Stimulated activated CD4-positive, alpha-beta T cell treated with anti-CD3 and anti-CD28 coated beads, Interleukin-12 subunit alpha, Interleukin-12 subunit beta, amount 100 ng/mL, for 24 hours (primary cell): ENCODE measurements around the gene LHX8.
"Not testable (repeated sequence)": the region's sequence is repeated elsewhere in the genome, so short reads cannot be mapped to it uniquely, and the experiment has no call there.

Experiments
- DNase-seq, 2 experiments: peaks; one replicate each; pipeline ENCODE4 v3.0.0-alpha.2; 2020; ENCODE audit warnings: low read depth in 2 of 2

LHX8 gene

GRCh38 chr1:75132812-75133619, 1.2 kb upstream of the LHX8 start:
- DNase-seq: no peak

DNA sequence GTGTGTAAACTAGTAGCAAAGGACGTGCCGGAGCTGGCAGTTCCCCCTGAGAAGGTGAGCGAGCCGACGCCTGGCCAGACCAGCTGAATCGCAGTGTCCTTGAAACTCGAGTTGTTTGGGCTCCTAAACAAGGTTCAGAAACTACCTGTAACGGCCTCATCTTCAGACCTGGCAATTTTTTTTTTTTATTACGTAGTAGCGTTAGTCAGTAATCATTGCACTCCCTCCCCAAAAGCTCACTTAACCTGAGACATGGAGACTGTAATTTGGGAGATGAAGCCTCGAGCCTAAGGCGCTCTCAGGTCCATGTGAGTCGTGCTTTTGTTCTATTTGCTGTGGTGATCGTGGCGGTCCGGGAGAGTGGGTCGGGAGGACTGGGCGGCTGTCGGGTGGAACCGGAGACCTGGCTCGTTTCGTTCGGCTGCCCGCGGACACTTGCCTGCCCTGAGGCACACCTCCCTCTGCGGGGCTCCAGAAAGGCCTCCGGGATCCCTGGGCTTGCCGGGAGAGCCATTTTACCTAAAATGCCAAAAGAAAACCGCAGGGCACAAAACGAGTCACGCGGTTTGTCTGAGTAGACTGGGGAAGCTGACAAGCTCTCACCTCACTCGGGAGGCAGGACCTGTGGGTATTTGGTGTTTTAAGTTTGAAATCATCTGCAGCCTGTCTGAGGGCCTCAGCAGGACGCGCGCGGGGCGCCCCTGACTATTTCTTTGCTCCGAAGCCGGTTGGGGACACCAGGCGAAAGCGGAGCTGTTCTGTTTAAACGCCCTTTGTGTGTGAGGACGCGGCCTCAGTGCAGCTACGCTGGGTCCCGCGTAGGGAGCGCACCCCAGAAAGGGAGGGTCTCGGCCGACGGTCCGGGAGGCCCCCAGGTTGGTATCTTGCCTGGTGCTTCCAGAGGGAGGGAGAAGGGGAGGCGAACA, 722 bp downstream of the LHX8 start:
- DNase-seq: no peak

GRCh38 chr1:75135573-75136194, 1.5 kb downstream of the LHX8 start:
- DNase-seq: no peak

- DNase-seq: no peak
Observed at GRCh38 chr1:75136195-75136815, 2.1 kb downstream of the LHX8 start.

DNA sequence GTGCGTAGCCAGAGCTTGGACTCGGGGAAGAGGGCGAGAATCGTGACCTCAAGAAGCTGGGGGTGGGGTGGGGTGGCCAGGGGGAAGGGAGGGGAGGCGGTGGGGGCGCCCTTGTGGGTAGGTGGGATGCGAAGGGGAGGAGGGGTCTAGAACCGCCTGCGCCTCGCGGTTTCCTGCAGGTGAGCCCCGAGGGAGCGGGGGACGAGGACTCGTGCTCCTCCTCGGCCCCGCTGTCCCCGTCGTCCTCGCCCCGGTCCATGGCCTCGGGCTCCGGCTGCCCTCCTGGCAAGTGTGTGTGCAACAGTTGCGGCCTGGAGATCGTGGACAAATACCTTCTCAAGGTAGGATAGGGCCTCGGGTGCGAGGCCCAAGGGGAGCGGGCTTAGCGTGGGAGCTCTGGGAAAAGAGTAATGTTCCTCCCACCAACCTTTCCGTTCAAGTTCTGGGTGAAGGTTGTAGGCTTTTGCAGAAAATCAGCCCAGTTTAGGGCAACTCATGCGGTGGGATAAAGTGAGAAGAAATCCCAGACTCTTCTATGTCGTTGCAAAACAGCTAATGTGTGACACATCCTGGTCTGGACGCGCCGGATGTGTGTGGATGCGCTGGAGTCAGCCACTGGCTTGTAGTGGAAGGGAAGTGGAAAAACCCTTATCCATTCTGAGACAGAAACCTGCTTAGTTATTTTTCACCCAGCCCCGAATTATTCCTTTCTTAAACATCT, 2.9 kb downstream of the LHX8 start:
- DNase-seq: no peak

DNA sequence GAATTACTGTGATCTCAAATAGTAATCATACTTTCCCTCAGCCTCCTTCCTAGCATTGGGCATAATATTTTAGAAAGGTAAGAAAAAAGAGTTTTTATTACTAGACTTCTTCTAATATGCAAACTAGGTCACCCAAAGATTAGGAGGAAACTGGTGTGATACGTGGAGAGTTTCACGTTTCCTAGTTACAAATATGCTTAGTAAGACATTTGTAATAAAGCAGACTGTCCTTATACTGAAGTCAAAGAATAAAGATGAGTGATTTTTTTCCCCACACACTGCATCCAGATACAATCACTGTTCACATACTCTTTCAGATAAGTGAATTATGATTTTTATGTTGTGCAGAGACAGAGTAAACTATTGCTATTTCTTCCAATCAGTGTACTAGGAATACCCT, 17.9 kb downstream of the LHX8 start:
- DNase-seq: no peak

DNA sequence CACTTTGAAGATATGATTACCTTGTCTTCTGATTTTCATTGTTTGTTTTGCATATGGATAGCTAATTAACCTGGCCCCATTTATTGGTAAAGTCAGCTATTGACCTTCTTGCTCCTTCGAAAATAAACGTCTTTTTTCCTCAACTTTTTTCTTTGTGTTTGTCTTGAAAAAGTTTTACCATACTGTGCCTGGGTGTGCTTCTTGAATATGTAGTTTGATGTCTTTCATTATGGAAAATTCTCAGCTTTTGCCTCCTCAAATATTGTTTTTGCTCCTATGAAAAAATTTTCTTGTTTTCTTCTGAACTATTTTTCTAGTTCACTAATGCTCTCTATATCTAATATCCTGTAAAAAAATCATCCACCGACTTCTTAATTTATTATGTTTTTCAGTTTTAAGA, 25.0 kb downstream of the LHX8 start:
- DNase-seq: no peak

GRCh38 chr1:75165264-75165663, 31.1 kb downstream of the LHX8 start:
- DNase-seq: no peak

- no peak for DNase-seq
Observed at GRCh38 chr1:75166821-75167220, 32.6 kb downstream of the LHX8 start.

DNA sequence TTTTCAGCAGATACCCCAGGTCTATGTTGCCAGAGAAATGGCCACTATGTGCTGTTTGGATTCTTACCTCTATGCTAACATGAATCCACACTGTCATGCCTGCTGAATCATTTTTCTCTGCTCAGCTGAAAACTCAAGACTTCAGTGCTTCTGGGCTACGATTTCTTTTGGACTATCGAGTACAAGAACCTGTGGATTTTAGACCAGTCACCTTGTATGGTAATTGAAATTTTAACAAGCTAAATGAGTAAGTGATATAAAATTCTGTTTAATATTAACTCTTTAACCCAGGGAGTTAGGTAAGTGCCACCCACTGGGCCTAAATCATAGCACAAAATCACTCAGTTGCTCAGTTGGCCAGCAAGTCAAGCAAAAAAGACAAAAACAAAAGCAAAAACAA, 35.8 kb downstream of the LHX8 start:
- no peak for DNase-seq

GRCh38 chr1:75170981-75171380, 36.8 kb downstream of the LHX8 start:
- no peak for DNase-seq

GRCh38 chr1:75171876-75172275, 37.7 kb downstream of the LHX8 start:
- DNase-seq: no peak

- DNase-seq: no peak
Observed at GRCh38 chr1:75172556-75172955, 38.4 kb downstream of the LHX8 start.

- no peak for DNase-seq
Observed at GRCh38 chr1:75174031-75174760, 40.0 kb downstream of the LHX8 start.

DNA sequence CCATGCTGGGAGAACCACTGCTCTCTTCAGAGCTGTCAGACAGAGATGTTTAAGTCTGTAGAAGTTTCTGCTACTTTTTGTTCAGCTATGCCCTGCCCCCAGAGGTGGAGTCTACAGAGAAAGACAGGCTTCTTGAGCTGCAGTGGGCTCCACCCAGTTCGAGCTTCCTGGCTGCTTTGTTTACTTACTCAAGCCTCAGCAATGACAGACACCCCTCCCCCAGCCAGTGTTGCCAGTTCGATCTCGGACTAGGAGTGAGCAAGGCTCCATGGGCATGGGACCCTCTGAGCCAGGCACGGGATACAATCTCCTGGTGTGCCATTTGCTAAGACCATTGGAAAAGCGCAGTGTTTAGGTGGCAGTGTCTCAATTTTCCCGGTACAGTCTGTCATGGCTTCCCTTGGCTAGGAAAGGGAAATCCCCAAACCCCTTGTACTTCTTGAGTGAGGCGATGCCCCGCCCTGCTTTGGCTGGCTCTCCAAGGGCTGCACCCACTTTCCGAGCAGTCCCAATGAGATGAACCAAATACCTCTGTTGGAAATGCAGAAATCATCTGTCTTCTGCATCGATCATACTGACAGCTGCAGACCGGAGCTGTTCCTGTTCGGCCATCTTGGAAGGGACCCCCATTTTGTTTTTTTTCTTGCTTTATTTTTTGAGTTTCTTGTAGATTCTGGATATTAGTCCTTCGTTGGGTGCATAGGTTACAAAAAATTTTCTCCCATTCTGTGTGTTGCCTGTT, 47.2 kb downstream of the LHX8 start:
- not testable (repeated sequence) for DNase-seq

DNA sequence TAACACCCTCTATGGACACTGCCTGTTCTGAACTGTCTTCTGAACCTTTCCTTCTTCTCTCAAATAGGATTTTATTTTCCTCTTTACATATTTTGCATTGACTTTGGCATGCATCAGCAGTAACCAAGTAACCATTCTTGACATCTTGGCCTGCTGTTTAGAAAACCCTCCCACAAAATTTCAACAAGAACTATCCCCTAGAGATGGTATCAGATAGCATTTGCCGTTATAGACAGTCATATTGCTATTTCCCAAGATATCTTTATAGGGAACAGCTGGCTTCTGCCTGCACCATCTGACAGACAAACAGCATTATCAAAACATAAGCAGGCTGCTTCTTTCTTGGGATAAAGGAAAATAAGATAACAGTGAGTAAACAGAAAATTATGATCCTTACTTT, 54.7 kb downstream of the LHX8 start:
- DNase-seq: no peak

DNA sequence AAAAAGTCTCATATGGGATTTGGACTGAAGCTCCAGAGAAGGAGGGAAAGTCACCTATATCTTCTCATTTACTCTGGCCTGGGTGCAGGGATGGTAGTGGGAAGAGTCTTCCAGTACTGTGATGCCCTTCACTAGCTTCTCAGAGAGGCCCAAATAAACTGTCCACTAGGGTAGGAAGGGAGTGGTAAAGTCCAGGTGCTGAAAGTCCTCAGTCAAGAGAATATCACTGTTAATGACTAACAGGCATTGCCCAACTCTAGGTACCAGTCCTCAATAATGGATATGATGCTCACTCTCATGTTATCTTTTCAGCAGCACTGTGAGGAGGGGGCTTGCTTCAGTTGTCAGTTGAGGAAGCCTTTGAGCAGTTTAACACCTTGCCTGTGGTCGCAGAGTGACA, 64.0 kb downstream of the LHX8 start:
- no peak for DNase-seq

GRCh38 chr1:75198761-75199160, 64.6 kb downstream of the LHX8 start:
- DNase-seq: no peak

GRCh38 chr1:75202751-75203150, 68.6 kb downstream of the LHX8 start:
- no peak for DNase-seq
